Upper lobe of right lung (tissue), 1 donor: ENCODE data around the gene TLDC2. TPM values are rescaled to one million over a fixed set of nuclear protein-coding genes. Genes with fewer than 3 reads are reported as not detected.

Experiments
- ATAC-seq: fragments of 200-7000 bp; cut with Tn5 transposase; one replicate; pipeline ENCODE4 v1.9.1; 2020; ENCODE audit warnings: mild to moderate bottlenecking, moderate library complexity
- DNase-seq: peaks from one replicate; pipeline ENCODE4 v3.0.0-alpha.2; 2020
- H3K27ac ChIP-seq: fragments of 200-600 bp; one replicate; pipeline ENCODE4 v1.8.0; 2022
- H3K27me3 ChIP-seq: fragments of 200-600 bp; one replicate; pipeline ENCODE4 v1.8.0; 2022; ENCODE audit warnings: mild to moderate bottlenecking
- H3K36me3 ChIP-seq: fragments of 200-600 bp; one replicate; pipeline ENCODE4 v1.8.0; 2022
- H3K4me1 ChIP-seq: fragments of 200-600 bp; one replicate; pipeline ENCODE4 v1.8.0; 2022
- H3K4me3 ChIP-seq: fragments of 200-600 bp; one replicate; pipeline ENCODE4 v1.8.0; 2022; ENCODE audit warnings: mild to moderate bottlenecking
- H3K9me3 ChIP-seq: fragments of 200-600 bp; one replicate; pipeline ENCODE4 v1.8.0; 2022
- CTCF ChIP-seq: fragments of 200-600 bp; IDR thresholded peaks from one replicate; pipeline ENCODE4 v1.8.0; 2022; ENCODE audit warnings: antibody characterized with exemption
- intact Hi-C: fragments of 100-400 bp; cut with DNase I; formaldehyde crosslinking; loops from one replicate; pipeline ENCODE4 v1.11.0; 2022
- long read RNA-seq: library from polyadenylated mRNA; unstranded; transcript quantifications from one replicate; pipeline ENCODE4 v2.0.0, GENCODE V29; 2021
- total RNA-seq: library from RNA; stranded (reverse); fragmentation: NEBNext Ultra II Directional; extraction: Animal tissue kit (Norgen Biotek cat#: 25700); gene quantifications from one replicate; pipeline ENCODE4 v1.2.1, GENCODE V29; 2021
- donor health status: DM: no; HTN: yes; CAD: no; lungs with severe emphysema.

TLDC2 gene
- 1.6 TPM for total RNA-seq
- long read RNA-seq, partial matches to known transcripts, result 0 of 2 reads
- long read RNA-seq, other reads (novel, unspliced or antisense), result 2 of 2 reads

GRCh38 chr20:36875702-36876472 is at the start of gene TLDC2:
Gene TLDC2, plus strand, starts transcription at chr20:36876138. Its CDS starts 37 bp downstream, at chr20:36876175.
- ATAC-seq, result peak; percentile 6
- Histone ChIP-seq H3K36me3 (no peaks in the 10 kb centered on the region), H3K4me3 (no peak within 1 kb of the TSS), H3K9me3 (no peaks in the 10 kb centered on the region), H3K27ac (no peak within 1 kb of the TSS), H3K4me1 (no peaks in the 10 kb centered on the region), H3K27me3 (no peaks in the 10 kb centered on the region)
- intact Hi-C loops, result no loop called here
- DNase-seq, result no peak
- TF ChIP-seq CTCF, result no peak

GRCh38 chr20:36826554-36827244 is 49.2 kb upstream of the TLDC2 start:
- Histone ChIP-seq H3K27me3 (no peaks in the 10 kb centered on the region), H3K36me3 (peaks cover 18% of the 10 kb centered on the region), H3K27ac (no peak overlapping the region), H3K4me1 (peaks cover 23% of the 10 kb centered on the region), H3K9me3 (no peaks in the 10 kb centered on the region), H3K4me3 (no peak overlapping the region)
- intact Hi-C loops, result no loop called here
- no peak for TF ChIP-seq CTCF
- no peak for ATAC-seq
- no peak for DNase-seq

- DNase-seq (no peak), ATAC-seq (no peak)
- Histone ChIP-seq H3K9me3 (no peaks in the 10 kb centered on the region), H3K4me3 (no peak overlapping the region), H3K27ac (no peak overlapping the region), H3K27me3 (no peaks in the 10 kb centered on the region), H3K36me3 (peaks cover 18% of the 10 kb centered on the region), H3K4me1 (peaks cover 33% of the 10 kb centered on the region)
- TF ChIP-seq CTCF, result no peak
- intact Hi-C loops, result no loop called here
These were observed 48.2 kb upstream of the TLDC2 start for GRCh38 chr20:36827541-36828279.

- H3K4me3 ChIP-seq, result no peak overlapping the region
- intact Hi-C loops, result no loop called here
- H3K9me3 ChIP-seq, result no peaks in the 10 kb centered on the region
- H3K4me1 ChIP-seq, result peaks cover 55% of the 10 kb centered on the region
- DNase-seq (no peak), ATAC-seq (peak; percentile 23)
- no peaks in the 10 kb centered on the region for H3K27me3 ChIP-seq
- H3K27ac ChIP-seq, result peak overlapping the region; percentile 81
- TF ChIP-seq CTCF, result peak; percentile 43
- H3K36me3 ChIP-seq, result peaks cover 18% of the 10 kb centered on the region
These were observed 44.9 kb upstream of the TLDC2 start for GRCh38 chr20:36830791-36831691.

- no peak for ATAC-seq
- Histone ChIP-seq H3K27ac (peak overlapping the region; percentile 81), H3K4me1 (peaks cover 64% of the 10 kb centered on the region), H3K27me3 (no peaks in the 10 kb centered on the region), H3K4me3 (no peak overlapping the region), H3K9me3 (no peaks in the 10 kb centered on the region), H3K36me3 (peaks cover 12% of the 10 kb centered on the region)
- no peak for DNase-seq
- TF ChIP-seq CTCF, result no peak
- intact Hi-C loops, result no loop called here
These were observed 43.1 kb upstream of the TLDC2 start for GRCh38 chr20:36832791-36833190.
